Kidney epithelial cell (primary cell): ENCODE results near the gene FBLN7. TPM values are rescaled to one million over a fixed set of nuclear protein-coding genes. Genes with fewer than 3 reads are reported as not detected.

Experiments
- DNase-seq: peaks from one replicate; pipeline ENCODE4 v3.0.0-alpha.2; 2010; ENCODE audit warnings: low read depth
- H3K27me3 ChIP-seq: 2 replicates; pipeline ENCODE4 v1.6.0; 2011; ENCODE audit warnings: low read length; ENCODE audit not compliant: control insufficient read depth, insufficient read depth
- H3K36me3 ChIP-seq: 2 replicates; pipeline ENCODE4 v1.5.1; 2011; ENCODE audit warnings: low read length; ENCODE audit not compliant: control insufficient read depth, insufficient read depth
- H3K4me3 ChIP-seq: 2 replicates; pipeline ENCODE4 v1.5.1; 2011; ENCODE audit warnings: low read depth, mild to moderate bottlenecking, control low read depth, low read length
- CTCF ChIP-seq: IDR thresholded peaks from 2 replicates; pipeline ENCODE4 v1.5.1; 2011; ENCODE audit warnings: mild to moderate bottlenecking, moderate library complexity, low read length, control low read depth, inconsistent platforms; ENCODE audit not compliant: insufficient read depth, poor library complexity, severe bottlenecking
- total RNA-seq: library from RNA; depleted of rRNA; stranded (reverse); fragments of >200 nt; gene quantifications from 2 replicates; pipeline ENCODE4 v1.2.3, GENCODE V29; 2015

The FBLN7 gene
- total RNA-seq, 1 donor from 2014 or later, result 1.0 TPM

DNA sequence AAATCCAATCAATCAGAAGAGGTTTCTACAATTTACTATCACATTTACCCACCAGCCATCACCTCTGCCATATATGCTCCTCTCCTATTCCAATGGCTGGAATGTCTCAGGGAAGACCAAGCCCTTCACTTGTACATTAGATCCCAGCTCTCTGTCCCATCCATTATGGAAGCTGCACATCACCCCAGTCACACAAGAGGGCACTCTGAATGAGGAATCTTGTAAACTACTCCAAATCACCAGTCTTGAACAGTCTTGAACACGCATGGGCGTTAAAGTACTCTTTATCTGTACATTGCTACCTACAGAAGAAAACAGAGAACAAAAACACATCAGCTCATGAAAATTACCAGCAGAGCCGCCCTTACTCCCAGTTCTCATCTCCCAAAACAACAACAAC is 78.0 kb downstream of the FBLN7 start:
- H3K27me3 ChIP-seq, result no peaks in the 10 kb centered on the region
- no peak overlapping the region for H3K4me3 ChIP-seq
- DNase-seq, result no peak
- H3K36me3 ChIP-seq, result no peaks in the 10 kb centered on the region
- peak; percentile 26 for TF ChIP-seq CTCF

DNA sequence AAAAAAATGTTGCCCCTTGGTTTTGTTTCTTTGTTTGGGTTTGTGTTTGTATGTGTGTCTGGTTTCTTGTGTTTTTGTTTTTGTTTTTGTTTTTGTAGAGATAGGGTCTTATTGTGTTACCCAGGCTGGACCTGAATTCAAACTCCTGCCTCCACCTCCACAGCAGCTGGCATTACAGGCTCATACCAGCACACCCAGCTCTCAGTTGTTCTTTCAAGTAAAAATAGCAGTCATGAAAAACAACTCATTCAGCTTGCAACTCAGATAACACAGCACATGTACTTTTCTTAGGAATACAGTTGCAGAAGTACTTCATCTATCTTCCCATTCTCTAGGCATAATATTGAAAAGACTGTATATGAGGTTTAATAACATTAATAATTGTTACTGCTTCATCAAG is 79.7 kb downstream of the FBLN7 start:
- no peak overlapping the region for H3K4me3 ChIP-seq
- H3K27me3 ChIP-seq, result no peaks in the 10 kb centered on the region
- TF ChIP-seq CTCF, result no peak
- no peak for DNase-seq
- no peaks in the 10 kb centered on the region for H3K36me3 ChIP-seq

DNA sequence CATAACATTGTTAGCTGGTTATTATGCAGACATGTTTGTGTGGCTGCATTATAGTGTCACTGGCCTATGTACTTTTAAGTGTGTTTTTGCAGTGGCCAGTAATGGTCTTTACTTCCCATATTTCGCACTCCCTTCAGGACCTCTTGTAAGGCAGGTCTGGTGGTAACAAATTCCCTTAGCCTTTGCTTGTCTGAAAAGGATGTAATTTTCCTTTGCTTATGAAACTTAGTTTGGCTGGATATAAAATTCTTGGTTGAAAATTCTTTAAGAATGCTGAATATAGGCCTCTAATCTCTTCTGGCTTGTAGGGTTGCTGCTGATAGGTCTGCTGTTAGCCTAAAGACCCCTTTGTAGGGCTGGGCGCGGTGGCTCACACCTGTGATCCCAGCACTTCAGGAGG is 82.0 kb downstream of the FBLN7 start:
- no peak for DNase-seq
- TF ChIP-seq CTCF, result no peak

DNA sequence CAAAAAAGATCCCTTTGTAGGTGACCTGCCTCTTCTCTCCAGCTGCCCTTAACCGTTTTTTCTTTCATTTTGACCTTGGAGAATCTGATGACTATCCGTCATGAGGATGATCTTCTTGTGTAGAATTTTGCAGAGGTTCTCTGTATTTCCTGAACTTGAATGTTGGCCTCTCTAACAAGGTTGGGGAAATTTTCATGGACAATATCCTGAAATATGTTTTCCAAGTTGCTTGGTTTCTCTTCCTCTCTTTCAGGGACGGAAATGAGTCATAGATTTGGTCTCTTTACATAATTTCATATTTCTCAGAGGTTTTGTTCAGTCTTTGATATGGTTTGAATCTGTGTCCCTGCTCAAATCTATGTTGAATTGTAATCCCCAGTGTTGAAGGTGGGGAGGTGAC is 82.6 kb downstream of the FBLN7 start:
- DNase-seq, result no peak
- no peaks in the 10 kb centered on the region for H3K27me3 ChIP-seq
- TF ChIP-seq CTCF, result no peak
- no peak overlapping the region for H3K4me3 ChIP-seq
- no peaks in the 10 kb centered on the region for H3K36me3 ChIP-seq

More for the DNA sequence above, 82.0 kb downstream of the FBLN7 start:
- Histone ChIP-seq H3K4me3 (no peak overlapping the region), H3K36me3 (no peaks in the 10 kb centered on the region), H3K27me3 (no peaks in the 10 kb centered on the region)

DNA sequence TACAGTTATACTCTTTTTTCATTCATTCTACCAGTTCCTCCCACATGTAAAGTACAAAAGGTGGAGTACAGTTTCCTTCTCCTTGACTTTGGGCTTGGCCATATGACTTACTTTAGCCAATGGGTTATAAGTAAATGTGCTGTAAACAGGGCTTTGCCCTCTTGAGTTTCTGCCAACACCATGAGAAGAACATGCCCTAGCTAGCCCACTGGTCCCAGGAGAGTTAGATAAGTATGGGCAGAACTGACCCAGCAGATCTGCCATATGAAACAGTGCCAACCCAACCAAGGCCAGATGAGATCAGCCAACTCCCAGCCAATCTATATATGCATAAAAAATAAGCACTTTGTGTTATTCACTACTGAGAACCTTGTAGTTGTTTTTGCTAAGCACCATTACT is 91.2 kb downstream of the FBLN7 start:
- Histone ChIP-seq H3K4me3 (no peak overlapping the region), H3K27me3 (no peaks in the 10 kb centered on the region), H3K36me3 (no peaks in the 10 kb centered on the region)
- no peak for DNase-seq
- TF ChIP-seq CTCF, result no peak

GRCh38 chr2:112230371-112230770 is 92.2 kb downstream of the FBLN7 start:
- no peaks in the 10 kb centered on the region for H3K27me3 ChIP-seq
- H3K36me3 ChIP-seq, result no peaks in the 10 kb centered on the region
- no peak overlapping the region for H3K4me3 ChIP-seq
- DNase-seq, result no peak
- no peak for TF ChIP-seq CTCF

Other genes starting within 250 kb of the FBLN7 start
- 2.7 and 4.1 TPM in 2 replicates for gene MERTK, start 239.8 kb upstream of the FBLN7 start, total RNA-seq
- gene TMEM87B, start 83.1 kb upstream of the FBLN7 start, total RNA-seq, result 20.5 and 24.5 TPM in 2 replicates
- 22.7 and 47.5 TPM in 2 replicates for gene ZC3H8, start 116.7 kb downstream of the FBLN7 start, total RNA-seq
- 6.6 and 8.4 TPM in 2 replicates for gene ZC3H6, start 137.2 kb downstream of the FBLN7 start, total RNA-seq